ENCODE results near the gene MRPL16.
"Not testable (repeated sequence)": the region's sequence is repeated elsewhere in the genome, so short reads cannot be mapped to it uniquely, and the experiment has no call there.

MRPL16 gene

DNA sequence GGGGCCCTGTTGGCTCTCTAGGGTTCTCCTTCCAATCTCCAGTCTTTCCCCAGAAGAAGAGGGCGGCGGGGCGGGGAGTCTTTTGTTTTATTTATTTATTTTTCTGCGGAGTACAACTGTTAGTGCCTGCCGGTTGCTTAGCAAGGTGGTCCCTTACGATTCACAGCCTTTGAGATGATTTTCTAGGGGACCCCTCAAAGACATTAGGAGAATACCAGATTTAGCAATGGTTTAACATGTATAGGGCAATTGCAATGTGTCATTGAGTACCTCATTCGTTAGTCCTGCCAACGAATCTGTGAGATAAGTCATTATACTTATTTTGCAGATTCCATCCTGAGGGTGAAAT lies 307 bp upstream of the MRPL16 start:
- no peak for DNase-seq

DNA sequence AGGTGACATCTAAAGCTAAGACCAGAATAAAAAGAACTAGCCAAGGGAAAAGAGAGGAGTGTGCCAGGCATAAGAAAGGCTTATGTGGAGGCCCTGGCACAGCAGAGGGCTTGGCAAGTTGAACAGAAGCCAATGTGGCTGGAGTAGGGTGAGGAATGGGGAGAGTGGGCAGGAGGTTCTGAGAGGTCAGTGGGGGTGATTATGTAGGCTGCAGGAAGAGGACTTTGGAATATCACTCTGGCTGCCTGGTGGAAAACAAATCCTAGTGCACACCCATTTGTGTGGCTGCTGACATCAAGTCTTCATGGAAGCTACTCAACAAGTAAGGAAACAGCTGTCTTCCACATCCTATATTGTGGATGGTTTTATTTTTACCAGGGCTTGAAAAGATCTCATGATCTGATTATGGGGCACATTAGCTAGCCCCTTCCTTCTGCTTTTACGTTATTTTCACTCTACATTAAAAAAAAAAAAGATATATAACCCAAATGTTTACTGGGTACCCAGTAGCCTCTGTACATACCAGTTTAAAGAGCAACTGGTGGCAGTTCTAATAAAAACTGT lies 3.4 kb downstream of the MRPL16 start:
- DNase-seq, result no peak

DNA sequence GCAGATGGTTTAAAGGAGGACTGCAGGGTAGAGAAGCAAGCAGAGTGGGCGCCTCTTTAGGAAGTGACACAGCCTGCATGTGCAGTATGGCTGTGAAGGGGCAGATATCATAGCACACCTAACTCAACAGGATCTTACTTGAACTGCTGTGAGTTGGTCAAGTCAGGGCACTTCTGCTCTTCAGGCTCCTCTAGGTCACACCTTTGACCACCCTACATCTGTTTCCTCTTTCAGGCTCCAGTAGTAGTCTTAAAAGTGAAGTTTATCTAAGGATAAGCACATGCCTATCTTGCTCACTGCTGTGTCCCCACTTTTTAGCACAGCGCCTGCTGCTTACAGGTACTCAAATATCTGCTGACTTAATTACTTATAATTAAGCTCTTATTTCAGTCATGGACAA lies 6.5 kb downstream of the MRPL16 start:
- DNase-seq, result no peak

DNA sequence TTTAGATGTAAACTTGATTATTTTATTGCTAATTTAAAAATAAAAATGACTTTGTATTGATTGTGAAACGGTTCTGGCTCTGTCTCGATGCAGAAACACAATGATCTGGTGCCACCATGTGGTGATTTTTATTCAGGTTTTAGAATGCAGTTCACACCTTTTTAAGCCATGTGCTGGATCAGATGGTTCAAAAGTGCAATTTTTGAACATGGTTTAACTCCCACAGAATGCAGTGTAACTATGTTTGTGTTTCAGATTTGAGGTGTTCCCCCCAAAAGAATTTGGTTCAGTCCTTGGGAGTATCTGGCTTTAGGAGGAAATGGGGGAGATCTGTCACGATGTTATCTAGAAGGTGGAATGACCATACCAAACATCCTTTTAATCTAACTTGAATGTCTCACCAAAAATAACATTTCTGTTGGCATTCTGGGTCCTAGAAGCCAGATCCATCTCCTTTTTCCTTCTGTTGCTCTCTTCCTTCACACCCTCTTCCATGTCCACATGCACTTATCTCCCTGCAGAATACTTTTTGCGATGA lies 7.9 kb downstream of the MRPL16 start:
- DNase-seq, result peak; percentile 45

DNA sequence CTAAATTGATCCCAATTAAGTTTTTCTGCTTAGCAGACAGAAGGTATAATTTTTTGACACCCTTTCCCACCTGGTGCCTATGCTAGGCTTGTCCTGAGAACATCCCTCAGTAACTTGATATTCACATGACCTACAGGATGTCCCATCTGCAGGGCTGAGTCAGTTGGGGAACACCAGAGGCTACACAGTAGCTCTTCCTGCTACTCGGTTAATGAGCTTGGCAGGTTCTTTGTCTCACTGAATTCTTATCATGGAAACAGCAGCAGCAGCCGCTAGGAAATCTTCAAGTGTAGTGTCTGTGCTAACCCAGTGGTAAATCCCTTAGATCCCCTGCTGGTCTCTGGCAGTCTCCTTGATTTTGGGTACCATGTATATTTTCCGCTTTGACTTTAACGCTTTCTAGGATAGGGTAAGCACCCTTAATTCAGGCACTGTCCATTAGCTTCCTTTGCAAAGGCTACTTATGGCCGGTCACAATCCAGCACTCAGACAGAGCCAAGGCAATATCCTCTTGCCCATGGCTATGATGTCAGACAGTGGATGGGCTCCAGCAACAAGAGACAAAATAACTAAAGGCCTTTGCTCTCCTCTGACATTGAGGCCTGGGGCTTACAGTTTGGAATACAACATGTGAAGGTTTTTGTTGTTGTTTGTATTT lies 8.5 kb downstream of the MRPL16 start:
- no peak for DNase-seq

DNA sequence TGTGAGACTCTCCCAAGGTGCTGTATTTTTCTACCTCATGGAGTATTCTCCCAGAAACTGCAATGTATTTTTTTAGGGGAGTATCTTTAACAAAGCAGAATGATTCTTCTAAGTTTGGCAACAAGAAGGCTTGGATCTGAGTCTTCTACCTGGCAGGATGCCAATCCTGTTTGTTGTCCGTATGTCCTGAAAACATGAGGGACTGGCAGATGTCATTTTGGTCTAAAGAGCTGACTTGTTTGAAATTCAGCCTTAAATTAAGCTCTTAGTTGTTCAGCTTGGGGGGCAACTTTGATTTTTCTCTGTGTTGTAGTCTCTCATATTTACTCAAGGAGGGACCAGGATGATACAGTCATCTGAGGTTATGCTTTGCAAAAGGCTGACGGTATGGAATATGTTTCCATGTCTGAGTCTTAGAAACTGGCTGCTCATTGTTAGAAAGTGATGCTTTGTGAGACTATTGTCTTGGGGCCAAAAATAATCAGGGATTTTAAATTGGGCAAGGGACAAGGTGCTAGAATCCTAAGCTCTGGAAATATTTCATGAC lies 9.3 kb downstream of the MRPL16 start:
- DNase-seq, result no peak

GRCh38 chr11:59800390-59801025 lies 10.1 kb downstream of the MRPL16 start:
- DNase-seq, result no peak

DNA sequence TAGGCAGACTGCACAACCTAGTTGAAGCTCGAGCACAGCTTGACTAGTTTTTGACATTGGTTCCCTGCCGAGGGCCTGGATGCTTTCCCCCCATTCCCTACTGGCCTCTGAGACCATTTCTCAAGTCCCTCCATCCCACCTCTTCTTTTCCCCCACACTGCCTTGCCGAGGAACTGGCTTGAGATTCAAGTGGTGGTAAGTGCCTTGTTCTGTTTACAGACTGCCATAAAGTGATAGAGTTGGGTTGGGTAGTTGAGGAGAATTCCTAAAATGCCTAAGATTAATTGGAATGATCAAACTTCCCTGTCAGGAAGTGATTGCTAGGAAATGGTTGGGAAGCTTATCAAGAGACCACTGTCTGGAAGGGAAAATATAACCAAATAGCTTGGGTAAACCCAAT lies 16.2 kb downstream of the MRPL16 start:
- DNase-seq, result no peak

GRCh38 chr11:59792507-59792906 lies 18.1 kb downstream of the MRPL16 start:
- no peak for DNase-seq

GRCh38 chr11:59791639-59792038 lies 18.9 kb downstream of the MRPL16 start:
- no peak for DNase-seq

DNA sequence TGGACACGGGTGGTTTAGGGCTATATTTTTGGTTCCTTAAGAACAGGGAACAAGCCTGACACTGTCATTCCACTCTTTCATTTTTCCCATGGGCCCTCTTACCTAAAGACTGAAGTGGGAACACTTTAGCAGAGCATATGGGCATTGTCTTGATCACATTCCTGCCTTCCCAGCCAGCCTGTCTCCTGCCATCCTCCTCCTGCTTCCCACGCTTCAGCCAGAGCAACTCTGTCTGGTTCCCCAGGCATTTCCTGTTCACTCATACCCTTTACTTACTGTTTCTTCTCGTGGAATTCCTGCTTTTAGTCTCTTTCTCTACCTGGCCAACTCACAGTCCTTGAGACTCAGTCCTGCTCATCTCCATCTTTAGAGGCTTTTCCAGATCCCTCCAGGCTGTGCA lies 22.8 kb downstream of the MRPL16 start:
- peak; percentile 76 for DNase-seq

- DNase-seq, result no peak
Observed at GRCh38 chr11:59787255-59787588, 23.4 kb downstream of the MRPL16 start.

DNA sequence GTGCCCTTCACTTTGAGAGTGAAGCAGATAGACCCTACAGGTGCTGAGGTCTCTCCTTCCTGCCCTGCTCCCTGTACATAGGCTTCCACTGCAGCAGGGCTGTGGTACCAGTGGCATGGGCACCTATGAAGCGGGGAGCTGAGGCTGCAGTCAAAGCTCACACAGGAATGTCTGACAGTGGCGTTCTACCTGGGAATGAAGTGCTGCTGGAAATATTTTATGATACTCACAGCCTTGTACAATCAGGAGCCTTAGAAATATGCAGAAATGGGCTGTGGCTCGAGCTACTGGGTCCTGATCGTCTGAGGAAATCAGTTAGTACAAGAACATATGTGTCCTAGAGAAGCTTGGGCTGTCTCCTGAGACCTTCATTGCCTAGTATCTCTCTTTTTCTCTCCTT lies 24.8 kb downstream of the MRPL16 start:
- DNase-seq, result no peak

- DNase-seq, result not testable (repeated sequence)
Observed at GRCh38 chr11:59784441-59784840, 26.1 kb downstream of the MRPL16 start.

GRCh38 chr11:59783632-59784090 lies 26.9 kb downstream of the MRPL16 start:
- DNase-seq, result no peak

DNA sequence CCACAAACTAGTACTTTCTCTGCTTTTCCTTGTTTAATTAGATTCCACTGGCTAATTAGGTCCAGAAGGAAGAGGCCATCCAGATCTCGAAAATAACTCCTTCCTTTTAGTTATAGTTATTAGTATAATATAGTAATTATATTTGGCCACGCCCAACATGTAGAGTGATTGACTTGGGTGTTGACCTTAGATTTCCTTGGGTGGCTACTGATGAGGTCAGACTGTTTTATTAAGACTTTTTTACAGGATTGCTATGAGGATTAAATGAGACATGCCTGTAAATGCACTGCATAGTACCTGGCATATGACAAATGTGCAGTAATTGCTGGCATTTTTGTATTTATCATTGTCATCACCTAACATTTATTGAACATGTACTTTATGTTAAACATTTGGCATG lies 28.5 kb downstream of the MRPL16 start:
- DNase-seq, result no peak

- no peak for DNase-seq
Observed at GRCh38 chr11:59779487-59779886, 31.1 kb downstream of the MRPL16 start.

GRCh38 chr11:59778122-59778521 lies 32.5 kb downstream of the MRPL16 start:
- DNase-seq, result no peak

DNA sequence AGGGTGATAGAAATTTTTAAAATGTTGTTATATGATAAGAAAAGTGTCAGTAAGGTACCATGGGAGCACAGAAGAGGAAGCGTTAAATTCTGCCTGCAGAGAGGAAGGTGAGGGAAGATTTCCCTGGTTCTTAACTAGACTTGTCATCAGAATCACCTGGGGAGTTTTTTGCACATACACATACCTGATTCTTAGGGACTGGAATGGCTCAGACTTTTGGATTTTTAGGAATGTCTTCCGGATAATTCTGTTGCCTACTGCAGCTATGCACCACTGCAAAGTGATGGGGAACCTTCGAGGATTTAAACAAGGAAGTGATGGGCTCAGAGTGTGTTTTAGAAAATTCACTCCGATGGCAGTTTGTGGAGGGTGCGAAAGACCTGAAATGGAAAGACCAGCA lies 33.5 kb downstream of the MRPL16 start:
- no peak for DNase-seq

DNA sequence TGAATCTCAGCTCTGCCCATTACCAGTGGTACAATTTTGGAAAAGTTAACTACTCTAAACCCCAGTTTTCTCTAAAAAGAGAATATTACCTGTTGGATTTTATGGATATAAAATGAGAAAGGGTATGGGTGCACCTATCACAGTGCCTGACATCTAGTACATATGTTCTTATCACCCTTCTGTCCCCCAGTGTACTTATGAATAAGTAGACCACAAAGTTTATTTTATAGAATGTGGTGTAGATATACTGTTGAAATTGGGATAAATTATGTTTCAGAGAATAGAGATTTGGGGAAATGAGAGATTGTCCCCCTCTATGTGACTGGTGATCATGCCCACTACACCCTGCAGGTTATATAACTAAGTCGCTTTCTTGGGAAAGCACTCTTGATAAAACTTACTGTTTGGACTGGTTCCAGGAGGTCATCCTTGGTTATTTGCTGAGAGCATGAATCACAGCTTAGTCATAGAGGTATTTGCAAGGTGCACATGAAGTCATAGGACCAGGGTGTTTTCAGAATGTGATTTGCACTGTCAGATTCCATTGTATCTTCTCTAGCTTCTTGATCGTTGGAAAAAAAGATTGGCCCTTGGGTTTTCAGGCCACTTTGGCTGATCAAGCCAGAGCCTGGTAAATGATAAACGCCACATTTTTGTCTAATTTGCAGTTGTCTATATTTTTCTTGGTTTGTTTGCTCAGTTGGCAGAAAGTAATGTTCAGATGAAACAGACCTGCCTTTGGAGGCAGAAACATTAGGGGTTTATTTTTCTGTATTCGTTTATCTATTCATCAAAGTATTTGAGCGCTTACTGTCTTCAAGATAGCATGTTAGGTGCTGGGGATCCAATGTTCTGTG lies 34.1 kb downstream of the MRPL16 start:
- peak; percentile 23 for DNase-seq

DNA sequence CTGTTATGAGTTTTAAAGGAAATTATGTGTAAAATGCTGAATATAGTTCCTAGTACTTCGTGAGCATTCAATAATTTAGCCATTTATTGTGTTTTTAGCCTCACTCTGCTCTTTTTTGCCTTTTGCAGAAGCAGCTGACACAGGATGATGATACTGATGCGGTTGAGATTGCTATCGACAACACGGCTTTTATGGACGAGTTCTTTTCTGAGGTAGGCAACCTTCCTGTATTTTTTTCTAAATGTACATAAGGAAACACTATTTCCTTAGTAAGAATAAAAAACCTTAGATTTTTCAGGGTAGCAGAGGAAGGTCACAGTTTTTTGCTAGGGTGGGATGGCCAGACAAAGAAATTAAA lies 37.5 kb downstream of the MRPL16 start:
- DNase-seq, result no peak

DNA sequence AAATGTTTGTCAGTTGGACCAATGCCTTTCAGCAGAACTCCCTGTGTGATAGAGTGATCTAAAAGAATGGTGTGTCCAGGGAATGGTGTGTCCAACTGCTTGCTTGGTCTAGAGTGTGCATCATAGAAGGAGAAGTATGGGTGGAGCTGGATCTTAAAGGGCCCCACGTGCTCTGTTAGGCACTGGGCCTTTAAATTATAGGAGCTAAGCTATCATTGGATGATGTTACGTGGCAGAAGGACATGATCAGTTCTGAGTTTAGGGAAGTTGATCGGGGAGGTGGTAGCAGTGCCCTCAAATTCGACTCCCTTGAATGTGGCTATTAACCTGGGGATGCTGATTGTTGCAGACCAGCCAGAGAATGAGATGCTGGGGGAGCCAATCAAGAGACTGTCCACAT lies 39.0 kb downstream of the MRPL16 start:
- no peak for DNase-seq

DNA sequence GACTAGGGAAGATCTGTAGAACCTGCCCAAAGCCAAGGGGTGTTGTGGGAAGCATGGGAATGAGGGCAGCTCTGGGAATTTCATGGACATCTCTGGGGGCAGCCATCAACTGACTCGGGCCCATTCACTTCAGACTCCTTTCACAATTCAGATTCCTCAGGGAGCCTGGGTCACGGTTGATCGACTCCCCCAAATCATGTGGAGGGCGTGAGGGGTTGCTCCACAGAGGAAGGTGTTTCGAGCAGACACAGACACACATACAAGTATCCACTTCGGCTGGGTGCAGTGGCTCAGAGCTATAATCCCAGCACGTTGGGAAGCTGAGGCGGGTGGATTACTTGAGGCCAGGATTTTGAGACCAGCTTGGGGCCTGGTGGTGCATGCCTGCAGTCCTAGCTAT lies 39.7 kb downstream of the MRPL16 start:
- DNase-seq, result no peak
